Neural crest cell (in vitro differentiated cells): ENCODE results near the gene PTPRB. TPM values are rescaled to one million over a fixed set of nuclear protein-coding genes. Genes with fewer than 3 reads are reported as not detected.

Source experiments
- DNase-seq: peaks from one replicate; pipeline ENCODE4 v3.0.0; 2021; ENCODE audit warnings: low read depth, mixed read lengths, low spot score
- H3K27ac Mint-ChIP-seq: one replicate; pipeline ENCODE4 v1.8.0; 2021; ENCODE audit warnings: mild to moderate bottlenecking, mixed read lengths; ENCODE audit not compliant: unreplicated experiment
- H3K27me3 Mint-ChIP-seq: 2 replicates; pipeline ENCODE4 v1.8.0; 2021; ENCODE audit warnings: low read depth, mild to moderate bottlenecking, mixed read lengths
- H3K36me3 Mint-ChIP-seq: 2 replicates; pipeline ENCODE4 v1.8.0; 2021; ENCODE audit warnings: low read depth, mild to moderate bottlenecking, mixed read lengths
- H3K4me1 Mint-ChIP-seq: 2 replicates; pipeline ENCODE4 v1.8.0; 2021; ENCODE audit warnings: mixed read lengths
- H3K4me3 Mint-ChIP-seq: one replicate; pipeline ENCODE4 v1.8.0; 2021; ENCODE audit warnings: mild to moderate bottlenecking, mixed read lengths
- H3K9me3 Mint-ChIP-seq: 2 replicates; pipeline ENCODE4 v1.8.0; 2021; ENCODE audit warnings: mixed read lengths
- CTCF ChIP-seq: fragments of 200-600 bp; sonication (generic); conservative IDR thresholded peaks from 2 replicates; pipeline ENCODE4 v1.5.0; 2021; ENCODE audit warnings: antibody characterized with exemption, mild to moderate bottlenecking
- total RNA-seq: library from RNA; stranded (reverse); gene quantifications from 2 replicates; pipeline ENCODE4 v1.2.1, GENCODE V29; 2021

PTPRB gene
- total RNA-seq, 1 donor from 2014 or later, result 0.93 TPM

- TF ChIP-seq CTCF, result no peak
- peaks cover 10% of the 10 kb centered on the region for H3K9me3 Mint-ChIP-seq
- H3K36me3 Mint-ChIP-seq, result peaks cover 2% of the 10 kb centered on the region
- H3K27me3 Mint-ChIP-seq, result no peaks in the 10 kb centered on the region
- DNase-seq, result no peak
- no peak overlapping the region for H3K27ac Mint-ChIP-seq
- H3K4me1 Mint-ChIP-seq, result peaks cover 23% of the 10 kb centered on the region
- H3K4me3 Mint-ChIP-seq, result no peak overlapping the region
Measured at GRCh38 chr12:70534466-70534865, 102.8 kb downstream of the PTPRB start.

- H3K36me3 Mint-ChIP-seq, result peaks cover 2% of the 10 kb centered on the region
- H3K27me3 Mint-ChIP-seq, result no peaks in the 10 kb centered on the region
- H3K9me3 Mint-ChIP-seq, result peaks cover 3% of the 10 kb centered on the region
Measured at GRCh38 chr12:70529647-70530046, 107.6 kb downstream of the PTPRB start.

GRCh38 chr12:70520847-70521246 is 116.4 kb downstream of the PTPRB start:
- TF ChIP-seq CTCF, result no peak
- Mint-ChIP-seq H3K36me3 (no peaks in the 10 kb centered on the region), H3K27me3 (no peaks in the 10 kb centered on the region), H3K4me3 (no peak overlapping the region), H3K9me3 (no peaks in the 10 kb centered on the region), H3K4me1 (no peaks in the 10 kb centered on the region), H3K27ac (no peak overlapping the region)
- DNase-seq, result no peak

More at GRCh38 chr12:70529647-70530046, 107.6 kb downstream of the PTPRB start:
- no peak for TF ChIP-seq CTCF
- Mint-ChIP-seq H3K4me3 (no peak overlapping the region), H3K27ac (no peak overlapping the region), H3K4me1 (peaks cover 12% of the 10 kb centered on the region)
- DNase-seq, result no peak

GRCh38 chr12:70513426-70513825 is 123.8 kb downstream of the PTPRB start:
- no peaks in the 10 kb centered on the region for H3K27me3 Mint-ChIP-seq
- no peak overlapping the region for H3K4me3 Mint-ChIP-seq
- H3K36me3 Mint-ChIP-seq, result no peaks in the 10 kb centered on the region
- TF ChIP-seq CTCF, result no peak
- no peak overlapping the region for H3K27ac Mint-ChIP-seq
- H3K4me1 Mint-ChIP-seq, result no peaks in the 10 kb centered on the region
- no peak for DNase-seq
- peaks cover 6% of the 10 kb centered on the region for H3K9me3 Mint-ChIP-seq

GRCh38 chr12:70508178-70508577 is 129.1 kb downstream of the PTPRB start:
- Mint-ChIP-seq H3K36me3 (peaks cover 2% of the 10 kb centered on the region), H3K27ac (no peak overlapping the region), H3K9me3 (peaks cover 15% of the 10 kb centered on the region), H3K27me3 (no peaks in the 10 kb centered on the region), H3K4me1 (peaks cover 5% of the 10 kb centered on the region), H3K4me3 (no peak overlapping the region)
- DNase-seq, result no peak
- TF ChIP-seq CTCF, result no peak

GRCh38 chr12:70507442-70507841 is 129.8 kb downstream of the PTPRB start:
- Mint-ChIP-seq H3K27ac (no peak overlapping the region), H3K36me3 (peaks cover 2% of the 10 kb centered on the region), H3K4me1 (peaks cover 5% of the 10 kb centered on the region)

More at GRCh38 chr12:70507442-70507841, 129.8 kb downstream of the PTPRB start:
- Mint-ChIP-seq H3K9me3 (peaks cover 15% of the 10 kb centered on the region), H3K27me3 (no peaks in the 10 kb centered on the region), H3K4me3 (no peak overlapping the region)
- no peak for DNase-seq
- no peak for TF ChIP-seq CTCF
